Brain microvascular endothelial cell (primary cell): ENCODE measurements around the gene MLLT3.
A peak's percentile ranks its signal among the peaks of the same experiment; 100 is the strongest.

Experiments used
- DNase-seq: peaks from one replicate; pipeline ENCODE4 v3.0.0-alpha.2; 2020
- H3K27ac ChIP-seq: fragments of 250-450 bp; sonication (Bioruptor Pico); 2 replicates; pipeline ENCODE4 v1.5.1; 2020; ENCODE audit warnings: mild to moderate bottlenecking, moderate library complexity
- H3K27me3 ChIP-seq: fragments of 250-450 bp; sonication (Bioruptor Pico); replicated peaks from 2 replicates; pipeline ENCODE4 v1.5.1; 2020; ENCODE audit warnings: mild to moderate bottlenecking
- H3K36me3 ChIP-seq: fragments of 250-450 bp; sonication (Bioruptor Pico); replicated peaks from 2 replicates; pipeline ENCODE4 v1.5.1; 2020; ENCODE audit warnings: mild to moderate bottlenecking
- H3K4me3 ChIP-seq: 2 replicates; pipeline ENCODE4 v1.5.1; 2011; ENCODE audit warnings: low read depth, mild to moderate bottlenecking, control low read depth, low read length, moderate library complexity
- in situ Hi-C: cut with HindIII; loops from 2 replicates; pipeline ENCODE4 v1.10.0; 2017; ENCODE audit warnings: low sequenced_read_pairs, low pct_ligation_motif_present
- TF ChIP-seq, protein P1 (sequence below): IDR thresholded peaks from 2 replicates; pipeline ENCODE4 v1.5.1; 2011; ENCODE audit warnings: low read depth, mild to moderate bottlenecking, moderate library complexity, low read length, control low read depth, inconsistent platforms; ENCODE audit errors: missing control alignments

The MLLT3 gene

DNA sequence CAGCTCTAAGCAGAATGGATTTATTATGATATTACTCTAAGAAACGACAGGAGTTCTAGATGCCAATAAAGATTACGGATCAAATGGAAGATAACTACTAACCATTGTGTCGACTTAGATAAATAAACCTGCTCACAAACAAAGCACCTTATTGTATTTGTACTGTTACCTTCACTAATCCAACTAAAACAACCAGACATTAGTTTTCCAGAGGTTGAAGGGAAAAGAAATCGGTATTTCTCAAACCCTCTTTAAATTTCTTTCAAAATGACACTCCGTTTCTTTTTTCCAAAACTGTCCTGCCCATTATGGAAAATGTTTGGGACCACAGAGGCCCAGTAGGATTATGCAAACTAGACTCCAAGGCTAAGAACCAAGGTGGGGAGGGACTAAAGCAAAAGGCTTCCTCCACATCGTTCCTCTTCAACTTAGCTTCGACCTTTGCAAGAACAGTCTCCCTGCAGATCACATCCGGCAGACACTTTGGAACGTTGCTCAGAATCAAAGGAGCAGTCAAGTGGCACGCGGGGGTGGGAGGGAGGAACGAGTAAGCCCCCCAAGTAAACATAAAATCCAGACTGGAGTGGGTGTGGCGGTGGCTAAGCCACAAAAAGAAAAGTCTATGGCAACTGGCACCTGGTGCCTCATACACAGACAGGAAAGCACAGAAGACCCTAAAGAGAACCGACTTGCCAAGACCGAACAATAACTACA is 2.7 kb downstream of the MLLT3 start:
- peak overlapping the region; percentile 85 for H3K4me3 ChIP-seq
- H3K36me3 ChIP-seq: no peaks in the 10 kb centered on the region
- H3K27me3 ChIP-seq: no peaks in the 10 kb centered on the region
- peak; percentile 8 for DNase-seq
- TF ChIP-seq, protein P1, sequence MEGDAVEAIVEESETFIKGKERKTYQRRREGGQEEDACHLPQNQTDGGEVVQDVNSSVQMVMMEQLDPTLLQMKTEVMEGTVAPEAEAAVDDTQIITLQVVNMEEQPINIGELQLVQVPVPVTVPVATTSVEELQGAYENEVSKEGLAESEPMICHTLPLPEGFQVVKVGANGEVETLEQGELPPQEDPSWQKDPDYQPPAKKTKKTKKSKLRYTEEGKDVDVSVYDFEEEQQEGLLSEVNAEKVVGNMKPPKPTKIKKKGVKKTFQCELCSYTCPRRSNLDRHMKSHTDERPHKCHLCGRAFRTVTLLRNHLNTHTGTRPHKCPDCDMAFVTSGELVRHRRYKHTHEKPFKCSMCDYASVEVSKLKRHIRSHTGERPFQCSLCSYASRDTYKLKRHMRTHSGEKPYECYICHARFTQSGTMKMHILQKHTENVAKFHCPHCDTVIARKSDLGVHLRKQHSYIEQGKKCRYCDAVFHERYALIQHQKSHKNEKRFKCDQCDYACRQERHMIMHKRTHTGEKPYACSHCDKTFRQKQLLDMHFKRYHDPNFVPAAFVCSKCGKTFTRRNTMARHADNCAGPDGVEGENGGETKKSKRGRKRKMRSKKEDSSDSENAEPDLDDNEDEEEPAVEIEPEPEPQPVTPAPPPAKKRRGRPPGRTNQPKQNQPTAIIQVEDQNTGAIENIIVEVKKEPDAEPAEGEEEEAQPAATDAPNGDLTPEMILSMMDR: no peak
- no peak overlapping the region for H3K27ac ChIP-seq
- in situ Hi-C loops: no loop called here

GRCh38 chr9:20618361-20618802 is 3.9 kb downstream of the MLLT3 start:
- in situ Hi-C loops: no loop called here
- DNase-seq: peak; percentile 72
- TF ChIP-seq, protein P1: no peak
- no peaks in the 10 kb centered on the region for H3K36me3 ChIP-seq
- H3K27ac ChIP-seq: no peak overlapping the region
- H3K27me3 ChIP-seq: no peaks in the 10 kb centered on the region
- H3K4me3 ChIP-seq: no peak overlapping the region

DNA sequence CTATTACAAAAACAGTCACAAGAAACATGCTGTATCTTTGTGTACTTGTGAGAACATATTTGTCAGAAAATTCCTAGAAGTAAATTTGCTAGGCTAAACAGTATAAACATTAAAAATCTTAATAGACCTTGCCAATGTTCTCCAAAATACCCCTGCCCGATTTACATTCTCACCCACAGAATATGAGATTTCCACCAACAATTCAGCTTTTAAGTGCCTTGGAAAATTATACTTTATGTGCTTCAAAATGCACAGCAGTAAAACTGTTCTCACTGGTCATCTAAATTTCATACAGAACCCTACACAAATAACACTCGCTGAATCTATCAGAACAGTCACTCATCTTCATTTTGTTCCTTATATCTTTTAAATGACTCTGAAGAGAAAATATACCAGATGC is 5.5 kb downstream of the MLLT3 start:
- DNase-seq: no peak
- H3K27me3 ChIP-seq: no peaks in the 10 kb centered on the region
- TF ChIP-seq, protein P1: no peak
- H3K27ac ChIP-seq: no peak overlapping the region
- in situ Hi-C loops: no loop called here
- H3K4me3 ChIP-seq: no peak overlapping the region
- no peaks in the 10 kb centered on the region for H3K36me3 ChIP-seq

DNA sequence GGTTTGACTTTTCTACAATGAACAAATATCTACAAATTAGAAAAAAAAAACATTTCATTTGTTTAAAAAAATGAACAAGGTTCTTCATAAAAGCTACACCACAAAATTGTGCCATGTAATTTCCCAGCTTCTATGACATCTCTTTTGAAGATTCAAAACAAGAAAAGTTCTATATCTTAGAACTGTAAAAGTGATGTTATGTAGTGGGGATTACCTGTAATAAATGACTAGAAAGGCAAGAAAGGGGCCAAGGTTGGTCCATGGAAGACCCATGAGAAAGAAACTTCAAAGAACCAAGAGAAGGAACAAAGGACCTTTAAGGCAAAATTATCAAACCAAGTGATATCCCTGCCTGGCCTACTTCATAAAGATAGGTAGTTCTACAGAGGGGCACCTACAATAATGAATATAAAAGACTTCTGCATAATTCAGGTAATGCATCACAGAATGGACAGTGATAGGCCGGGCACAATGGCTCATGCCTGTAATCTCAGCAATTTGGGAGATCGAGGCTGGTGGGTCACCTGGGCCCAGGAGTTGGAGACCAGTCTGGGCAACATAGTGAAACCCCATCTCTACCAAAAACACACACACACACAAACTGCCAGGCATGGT is 7.6 kb downstream of the MLLT3 start:
- in situ Hi-C loops: no loop called here
- H3K27ac ChIP-seq: no peak overlapping the region
- TF ChIP-seq, protein P1: no peak

GRCh38 chr9:20611691-20612287 is 10.5 kb downstream of the MLLT3 start:
- DNase-seq: peak; percentile 72
- Histone ChIP-seq H3K36me3 (no peaks in the 10 kb centered on the region), H3K27me3 (no peaks in the 10 kb centered on the region), H3K27ac (peak overlapping the region; percentile 76), H3K4me3 (peak overlapping the region; percentile 16)
- in situ Hi-C loops: no loop called here
- TF ChIP-seq, protein P1: peak; percentile 35

More for the DNA sequence above, 7.6 kb downstream of the MLLT3 start:
- DNase-seq: no peak
- Histone ChIP-seq H3K36me3 (no peaks in the 10 kb centered on the region), H3K27me3 (no peaks in the 10 kb centered on the region), H3K4me3 (no peak overlapping the region)
